ENCODE results near the gene NCS1. TPM values are rescaled to one million over a fixed set of nuclear protein-coding genes. Genes with fewer than 3 reads are reported as not detected.

NCS1 gene
- total RNA-seq, 2 donors from 2014 or later: 19.1 to 28.5 TPM

DNA sequence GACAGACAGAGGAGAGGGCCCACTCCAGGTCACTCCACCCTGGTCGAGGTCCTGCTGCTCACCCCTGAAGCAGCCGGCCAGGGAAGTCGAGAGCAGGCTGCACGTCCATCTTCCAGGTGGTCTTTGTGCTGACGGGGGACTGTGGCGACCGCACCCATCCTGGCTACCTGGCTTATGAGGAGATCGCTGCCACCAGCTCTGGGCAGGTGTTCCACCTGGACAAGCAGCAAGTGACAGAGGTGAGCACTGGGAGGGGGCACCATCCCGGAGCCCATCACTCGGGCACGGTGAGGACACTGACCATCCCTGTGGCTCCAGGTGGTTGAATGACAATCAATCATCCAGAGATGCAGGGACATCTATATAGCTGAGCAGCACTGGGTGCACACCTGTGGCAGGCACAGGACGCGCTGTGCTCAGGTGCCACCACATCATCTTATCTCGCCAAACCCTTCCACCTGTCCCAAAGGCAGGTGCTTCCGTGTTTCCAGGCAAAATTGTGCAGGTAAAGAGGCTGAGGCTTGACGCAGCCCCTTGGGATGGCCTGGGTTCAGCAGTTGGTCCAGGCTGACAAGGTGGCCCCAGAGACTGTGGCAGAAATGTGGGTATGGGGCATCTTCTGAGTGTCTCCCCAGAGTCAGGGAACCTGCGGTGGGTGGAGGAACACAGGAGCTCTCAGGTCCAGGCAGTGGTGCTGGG is 114.0 kb downstream of the NCS1 start:
- Histone ChIP-seq H3K27me3 (replicated peaks; ENCODE audit: insufficient read depth) (peaks cover 9% of the 10 kb centered on the region), H3K4me1 (replicated peaks) (no peaks in the 10 kb centered on the region), H3K27ac (no peak overlapping the region), H3K4me3 (no peak overlapping the region), H3K9me3 (no peaks in the 10 kb centered on the region), H3K36me3 (no peaks in the 10 kb centered on the region)
- DNase-seq (ENCODE audit: low spot score): no peak
- TF ChIP-seq, protein P1, sequence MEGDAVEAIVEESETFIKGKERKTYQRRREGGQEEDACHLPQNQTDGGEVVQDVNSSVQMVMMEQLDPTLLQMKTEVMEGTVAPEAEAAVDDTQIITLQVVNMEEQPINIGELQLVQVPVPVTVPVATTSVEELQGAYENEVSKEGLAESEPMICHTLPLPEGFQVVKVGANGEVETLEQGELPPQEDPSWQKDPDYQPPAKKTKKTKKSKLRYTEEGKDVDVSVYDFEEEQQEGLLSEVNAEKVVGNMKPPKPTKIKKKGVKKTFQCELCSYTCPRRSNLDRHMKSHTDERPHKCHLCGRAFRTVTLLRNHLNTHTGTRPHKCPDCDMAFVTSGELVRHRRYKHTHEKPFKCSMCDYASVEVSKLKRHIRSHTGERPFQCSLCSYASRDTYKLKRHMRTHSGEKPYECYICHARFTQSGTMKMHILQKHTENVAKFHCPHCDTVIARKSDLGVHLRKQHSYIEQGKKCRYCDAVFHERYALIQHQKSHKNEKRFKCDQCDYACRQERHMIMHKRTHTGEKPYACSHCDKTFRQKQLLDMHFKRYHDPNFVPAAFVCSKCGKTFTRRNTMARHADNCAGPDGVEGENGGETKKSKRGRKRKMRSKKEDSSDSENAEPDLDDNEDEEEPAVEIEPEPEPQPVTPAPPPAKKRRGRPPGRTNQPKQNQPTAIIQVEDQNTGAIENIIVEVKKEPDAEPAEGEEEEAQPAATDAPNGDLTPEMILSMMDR (IDR thresholded peaks at IDR 0.05): no peak
- no peak for TF ChIP-seq POLR2AphosphoS5 (IDR thresholded peaks at IDR 0.05)
- no peak for TF ChIP-seq POLR2A (IDR thresholded peaks at IDR 0.05)
- 94% methylated on average over 15 of the region's 17 CpGs for WGBS
- intact Hi-C loops (cut with DNase I): loop anchor here (5.0 kb wide), 1 partner anchor 41 kb away; no protein-coding TSS in a partner anchor

Other genes with a start within 250 kb of the NCS1 start
- 10 to 100 TPM; 34.6 to 93.7 TPM for gene FNBP1, start 129.2 kb upstream of the NCS1 start, total RNA-seq
- 10 to 100 TPM; 36.3 to 51.5 TPM for gene GPR107, start 118.5 kb upstream of the NCS1 start, total RNA-seq
- gene HMCN2, start 93.4 kb downstream of the NCS1 start, total RNA-seq: 1 to 10 TPM; 2.9 to 5.5 TPM

Data from prostate gland (tissue), 2 donors.